ENCODE data around the gene THAP7. TPM values are rescaled to one million over a fixed set of nuclear protein-coding genes. Genes with fewer than 3 reads are reported as not detected.
A peak's percentile ranks its signal among the peaks of the same experiment; 100 is the strongest.

THAP7 gene
- total RNA-seq, 1 donor from 2014 or later: 34.9 TPM

DNA sequence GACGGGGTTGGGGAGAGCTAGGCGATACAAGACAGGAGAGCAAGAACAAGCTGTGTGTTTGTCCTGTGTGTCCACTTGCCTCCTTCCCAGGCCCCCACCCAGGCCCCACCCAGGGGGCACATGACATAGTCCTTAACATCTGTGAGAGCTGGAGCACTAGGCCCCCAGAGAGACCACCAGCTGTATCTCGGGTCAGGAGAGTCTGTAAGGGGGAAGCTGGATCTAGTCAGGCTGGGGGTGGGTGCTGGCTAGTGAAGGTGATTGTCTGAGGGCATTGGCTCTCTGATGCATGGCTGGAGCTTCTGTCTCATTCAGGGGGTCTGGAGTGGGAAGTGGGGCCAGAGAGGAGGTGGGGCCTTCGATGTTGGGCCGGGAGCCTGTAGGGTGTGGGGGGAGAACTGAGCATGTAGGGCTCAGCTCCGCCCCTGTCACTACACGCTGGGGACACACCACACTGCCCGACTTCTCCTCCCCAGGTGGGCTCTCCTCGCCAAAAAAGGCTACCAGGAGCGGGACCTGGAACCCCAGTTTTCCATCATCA, 13.6 kb upstream of the THAP7 start:
- Histone ChIP-seq H3K9me3 (no peaks in the 10 kb centered on the region), H3K27me3 (no peaks in the 10 kb centered on the region), H3K27ac (peak overlapping the region; percentile 55), H3K4me3 (no peak overlapping the region), H3K4me1 (peaks cover 29% of the 10 kb centered on the region), H3K36me3 (no peaks in the 10 kb centered on the region)
- TF ChIP-seq, protein P1, sequence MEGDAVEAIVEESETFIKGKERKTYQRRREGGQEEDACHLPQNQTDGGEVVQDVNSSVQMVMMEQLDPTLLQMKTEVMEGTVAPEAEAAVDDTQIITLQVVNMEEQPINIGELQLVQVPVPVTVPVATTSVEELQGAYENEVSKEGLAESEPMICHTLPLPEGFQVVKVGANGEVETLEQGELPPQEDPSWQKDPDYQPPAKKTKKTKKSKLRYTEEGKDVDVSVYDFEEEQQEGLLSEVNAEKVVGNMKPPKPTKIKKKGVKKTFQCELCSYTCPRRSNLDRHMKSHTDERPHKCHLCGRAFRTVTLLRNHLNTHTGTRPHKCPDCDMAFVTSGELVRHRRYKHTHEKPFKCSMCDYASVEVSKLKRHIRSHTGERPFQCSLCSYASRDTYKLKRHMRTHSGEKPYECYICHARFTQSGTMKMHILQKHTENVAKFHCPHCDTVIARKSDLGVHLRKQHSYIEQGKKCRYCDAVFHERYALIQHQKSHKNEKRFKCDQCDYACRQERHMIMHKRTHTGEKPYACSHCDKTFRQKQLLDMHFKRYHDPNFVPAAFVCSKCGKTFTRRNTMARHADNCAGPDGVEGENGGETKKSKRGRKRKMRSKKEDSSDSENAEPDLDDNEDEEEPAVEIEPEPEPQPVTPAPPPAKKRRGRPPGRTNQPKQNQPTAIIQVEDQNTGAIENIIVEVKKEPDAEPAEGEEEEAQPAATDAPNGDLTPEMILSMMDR (IDR thresholded peaks at IDR 0.05): no peak
- no peak for TF ChIP-seq POLR2AphosphoS5 (IDR thresholded peaks at IDR 0.05; ENCODE audit: insufficient read depth in 1 of 2, low read depth in 1 of 2)
- TF ChIP-seq POLR2A (IDR thresholded peaks at IDR 0.05): no peak
- DNase-seq (ENCODE audit: extremely low spot score in 2 of 2): no peak
- intact Hi-C loops (cut with DNase I): no loop called here

DNA sequence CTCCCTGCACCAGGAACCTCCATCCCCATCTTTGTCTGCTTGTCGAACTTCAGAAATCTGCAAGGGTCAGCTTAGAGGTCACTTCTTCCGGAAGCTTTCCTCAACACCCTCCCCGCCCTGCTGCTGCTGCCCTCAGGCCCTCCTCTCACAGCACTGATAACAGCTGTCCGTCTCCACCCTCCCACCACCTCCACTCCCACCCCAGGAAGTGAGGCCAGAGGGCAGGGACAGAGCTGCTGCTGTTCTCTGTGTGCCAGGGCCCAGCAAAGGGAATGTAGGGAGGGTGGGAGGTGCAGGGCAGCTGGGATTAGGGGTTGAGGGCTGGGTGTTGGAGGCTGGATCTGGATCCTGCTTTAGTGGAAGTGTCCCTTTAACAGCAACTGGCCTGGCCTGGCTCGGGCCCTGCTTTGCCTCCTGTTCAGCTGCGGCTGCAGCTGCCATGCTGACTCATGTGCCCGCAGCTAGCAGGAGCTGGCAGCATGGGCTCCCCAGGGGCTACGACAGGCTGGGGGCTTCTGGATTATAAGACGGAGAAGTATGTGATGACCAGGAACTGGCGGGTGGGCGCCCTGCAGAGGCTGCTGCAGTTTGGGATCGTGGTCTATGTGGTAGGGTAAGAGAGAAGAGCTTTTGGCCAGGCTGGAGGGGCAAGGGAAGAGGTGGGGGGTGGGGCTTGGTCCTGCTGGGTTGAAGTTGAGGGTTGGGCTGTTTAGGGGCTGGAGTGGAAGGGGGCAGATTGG, 13.0 kb upstream of the THAP7 start, which contains the start of gene P2RX6:
Gene P2RX6 (plus strand): TSS at position 440 of the 740 bp plus-strand sequence. CDS start 10 bp downstream, at position 450.
- Histone ChIP-seq H3K27me3 (no peaks in the 10 kb centered on the region), H3K4me3 (peak within 1 kb of the TSS; percentile 41 to 48), H3K27ac (peak within 1 kb of the TSS; percentile 55), H3K4me1 (peaks cover 29% of the 10 kb centered on the region), H3K9me3 (no peaks in the 10 kb centered on the region), H3K36me3 (no peaks in the 10 kb centered on the region)
- TF ChIP-seq, protein P1 (IDR thresholded peaks at IDR 0.05): no peak
- TF ChIP-seq POLR2AphosphoS5 (IDR thresholded peaks at IDR 0.05; ENCODE audit: insufficient read depth in 1 of 2, low read depth in 1 of 2) (no peak), POLR2A (IDR thresholded peaks at IDR 0.05) (no peak)
- no peak for DNase-seq (ENCODE audit: extremely low spot score in 2 of 2)
- intact Hi-C loops (cut with DNase I): no loop called here

DNA sequence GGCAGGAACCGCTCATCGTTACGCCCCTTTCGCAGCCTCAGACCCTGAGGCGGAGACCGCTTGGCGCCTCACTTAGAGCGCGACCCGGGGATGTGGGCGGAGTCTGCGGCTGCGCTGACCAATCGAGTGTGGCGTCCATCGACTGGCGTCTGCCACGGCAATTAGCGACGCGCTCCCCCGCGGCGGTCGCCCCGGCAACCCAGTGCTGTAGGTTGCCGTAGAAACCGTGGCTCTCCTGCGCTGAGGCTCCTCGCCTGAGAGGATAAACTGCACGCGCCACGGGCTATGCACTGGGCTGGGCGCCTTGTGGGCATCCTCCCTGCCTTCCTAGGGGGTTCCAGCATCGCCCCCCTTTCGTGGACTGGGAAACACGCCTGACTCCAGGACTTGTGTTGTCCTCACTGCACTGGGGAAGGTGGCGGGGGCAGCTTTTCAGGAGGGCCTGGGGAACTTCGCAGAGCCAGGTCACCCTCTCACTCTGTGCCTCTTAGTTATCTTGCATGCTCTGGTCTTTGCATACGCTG, 12.3 kb upstream of the THAP7 start:
- Histone ChIP-seq H3K27ac (peak overlapping the region; percentile 55), H3K4me1 (peaks cover 29% of the 10 kb centered on the region), H3K9me3 (no peaks in the 10 kb centered on the region), H3K4me3 (peak overlapping the region; percentile 41 to 48), H3K36me3 (no peaks in the 10 kb centered on the region), H3K27me3 (no peaks in the 10 kb centered on the region)
- intact Hi-C loops (cut with DNase I): no loop called here
- TF ChIP-seq POLR2AphosphoS5 (IDR thresholded peaks at IDR 0.05; ENCODE audit: insufficient read depth in 1 of 2, low read depth in 1 of 2): peak in 1 of 2 donors; percentile 73
- TF ChIP-seq POLR2A (IDR thresholded peaks at IDR 0.05): no peak
- DNase-seq (ENCODE audit: extremely low spot score in 2 of 2): no peak

DNA sequence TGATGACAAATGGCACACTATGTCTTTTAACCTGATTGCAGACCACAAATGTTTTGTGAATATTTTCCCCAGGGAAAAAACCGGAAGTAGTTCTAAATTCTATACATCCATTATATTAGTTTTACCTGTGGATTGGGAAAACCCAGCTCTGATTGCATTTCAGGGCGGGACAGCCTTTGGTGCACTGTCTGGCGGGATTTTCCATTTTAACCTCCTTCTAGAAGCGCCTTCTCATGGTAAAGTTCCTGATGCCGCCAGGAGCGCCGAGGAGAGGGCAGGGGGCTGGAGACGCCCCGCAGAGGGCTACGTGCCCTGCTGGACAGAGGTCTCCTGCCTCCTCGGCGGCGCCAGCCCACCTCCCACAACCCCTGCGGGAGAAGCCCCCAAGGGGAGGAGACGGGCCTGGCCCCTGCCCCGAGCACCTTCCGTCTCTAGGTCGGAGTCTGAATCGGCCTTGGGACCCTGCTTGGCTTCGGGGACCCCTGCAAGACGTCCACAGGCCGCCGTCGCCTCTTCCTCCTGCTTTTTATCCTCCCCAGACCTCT, 11.8 kb upstream of the THAP7 start:
- no peaks in the 10 kb centered on the region for H3K9me3 ChIP-seq
- H3K36me3 ChIP-seq: no peaks in the 10 kb centered on the region
- no peak for DNase-seq (ENCODE audit: extremely low spot score in 2 of 2)
- TF ChIP-seq POLR2AphosphoS5 (IDR thresholded peaks at IDR 0.05; ENCODE audit: insufficient read depth in 1 of 2, low read depth in 1 of 2): no peak
- no peak for TF ChIP-seq POLR2A (IDR thresholded peaks at IDR 0.05)
- TF ChIP-seq, protein P1 (IDR thresholded peaks at IDR 0.05): no peak
- H3K4me1 ChIP-seq: peaks cover 29% of the 10 kb centered on the region
- H3K27ac ChIP-seq: peak overlapping the region; percentile 55
- H3K27me3 ChIP-seq: no peaks in the 10 kb centered on the region
- H3K4me3 ChIP-seq: peak overlapping the region; percentile 41 to 48
- intact Hi-C loops (cut with DNase I): no loop called here

DNA sequence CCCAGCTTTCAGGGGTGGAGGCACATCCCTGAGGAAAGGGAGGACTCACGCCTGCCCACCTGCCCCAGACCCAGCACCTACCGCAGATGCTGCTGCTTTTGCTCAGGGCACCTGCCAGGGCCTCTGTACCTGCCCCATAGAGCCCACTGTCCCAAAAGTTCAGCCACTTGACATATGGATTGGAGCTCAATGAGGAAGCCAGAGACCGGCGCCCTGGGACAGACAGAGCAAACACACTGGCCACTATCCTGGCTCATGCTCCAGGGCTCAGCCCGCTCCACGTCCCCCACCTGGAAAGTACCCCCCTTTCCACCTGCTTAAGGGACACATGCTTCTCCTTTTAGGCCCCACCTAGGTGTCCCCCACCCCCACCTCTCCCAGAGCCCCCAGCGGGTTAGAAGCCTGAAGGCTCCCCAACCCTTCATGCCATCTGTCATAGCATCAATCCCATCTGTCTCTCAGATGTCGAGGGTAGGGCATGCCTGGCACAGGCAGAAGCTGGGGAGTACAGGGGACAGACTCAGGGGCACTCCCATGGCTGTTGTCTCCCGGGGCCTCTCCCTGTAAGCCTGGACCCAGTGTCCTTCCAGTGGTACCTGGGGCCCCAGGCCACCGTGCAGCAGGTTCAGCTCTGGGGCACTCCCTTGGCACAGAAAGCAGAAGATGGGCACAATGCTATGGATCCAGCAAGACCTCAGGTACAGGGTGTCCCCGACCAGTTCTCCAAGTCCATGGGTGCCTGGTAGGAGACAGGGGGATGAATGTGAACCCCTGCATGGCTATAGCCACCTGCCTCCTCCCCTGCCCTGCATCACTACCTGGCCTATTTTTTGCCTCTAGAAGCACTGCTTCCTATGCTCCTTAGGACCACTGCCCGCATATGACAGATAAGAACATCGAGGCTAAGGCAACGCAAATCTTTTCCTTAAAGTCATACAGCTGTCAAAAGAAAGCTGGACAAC, 10.8 kb upstream of the THAP7 start:
- no peak for DNase-seq (ENCODE audit: extremely low spot score in 2 of 2)
- H3K4me1 ChIP-seq: peaks cover 29% of the 10 kb centered on the region
- H3K27me3 ChIP-seq: no peaks in the 10 kb centered on the region
- intact Hi-C loops (cut with DNase I): no loop called here
- no peak overlapping the region for H3K27ac ChIP-seq
- no peaks in the 10 kb centered on the region for H3K36me3 ChIP-seq
- no peaks in the 10 kb centered on the region for H3K9me3 ChIP-seq
- H3K4me3 ChIP-seq: no peak overlapping the region
- TF ChIP-seq POLR2A (IDR thresholded peaks at IDR 0.05): no peak
- TF ChIP-seq POLR2AphosphoS5 (IDR thresholded peaks at IDR 0.05; ENCODE audit: insufficient read depth in 1 of 2, low read depth in 1 of 2): no peak
- TF ChIP-seq, protein P1 (IDR thresholded peaks at IDR 0.05): no peak
